Stimulated activated CD8-positive, alpha-beta memory T cell treated with anti-CD3 and anti-CD28 coated beads, Interleukin-12 subunit alpha, Interleukin-12 subunit beta, amount 100 ng/mL, for 4 hours (primary cell): ENCODE measurements around the gene AEBP2.
"Not testable (repeated sequence)": the region's sequence is repeated elsewhere in the genome, so short reads cannot be mapped to it uniquely, and the experiment has no call there.

Source experiments
- DNase-seq: peaks from one replicate; pipeline ENCODE4 v3.0.0-alpha.2; 2020; ENCODE audit warnings: low read depth

The AEBP2 gene

DNA sequence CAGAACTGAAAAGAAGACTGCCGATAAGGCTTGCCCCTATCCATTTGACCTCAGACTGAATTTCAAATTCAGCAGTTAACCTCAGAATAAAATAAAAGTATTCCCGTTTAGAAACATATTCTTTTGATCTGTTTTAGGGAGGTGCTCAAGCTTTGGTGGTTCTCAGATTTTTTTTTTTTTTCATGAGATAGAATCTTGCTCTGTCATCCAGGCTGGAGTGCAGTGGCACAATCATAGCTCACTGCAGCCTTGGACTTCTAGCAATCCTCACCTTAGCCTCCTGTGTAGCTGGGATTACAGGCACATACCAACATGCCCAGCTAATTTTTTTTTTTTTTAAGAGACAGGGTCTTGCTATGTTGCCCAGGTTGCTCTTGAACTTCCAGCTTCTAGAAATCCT is 15.5 kb downstream of the AEBP2 start:
- DNase-seq = no peak

DNA sequence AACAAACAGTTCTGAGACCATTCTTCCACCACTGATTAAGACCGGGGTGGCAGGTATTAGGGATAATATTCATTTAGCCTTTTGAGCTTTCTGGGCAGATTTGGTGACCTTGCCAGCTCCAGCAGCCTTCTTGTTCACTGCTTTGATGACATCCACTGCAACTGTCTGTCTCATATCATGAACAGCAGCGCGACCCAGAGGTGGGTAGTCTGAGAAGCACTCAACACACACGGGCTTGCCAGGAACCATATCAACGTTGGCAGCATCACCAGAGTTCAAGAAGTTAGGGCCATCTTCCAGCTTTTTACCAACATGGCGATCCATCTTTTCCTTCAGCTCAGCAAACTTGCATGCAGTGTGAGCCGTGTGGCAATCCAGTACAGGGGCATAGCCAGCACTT is 16.9 kb downstream of the AEBP2 start:
- DNase-seq = no peak

DNA sequence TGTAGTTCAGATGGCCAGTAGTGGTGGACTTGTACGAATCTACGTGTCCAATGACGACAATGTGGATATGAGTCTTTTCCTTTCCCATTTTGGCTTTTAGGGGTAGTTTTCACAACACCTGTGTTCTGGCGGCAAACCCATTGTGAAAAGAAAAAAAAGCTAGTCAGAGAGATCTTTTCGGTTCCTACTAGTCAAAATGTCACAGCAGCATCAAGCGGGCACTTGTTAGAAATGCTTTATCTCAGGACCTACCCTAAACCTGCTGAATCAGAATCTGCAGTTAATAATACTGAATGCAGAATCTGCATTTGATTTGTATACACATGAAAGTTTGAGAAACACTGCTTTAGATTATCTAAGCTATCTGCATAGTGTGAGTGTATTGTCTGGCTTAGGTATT is 18.3 kb downstream of the AEBP2 start:
- DNase-seq = no peak

DNA sequence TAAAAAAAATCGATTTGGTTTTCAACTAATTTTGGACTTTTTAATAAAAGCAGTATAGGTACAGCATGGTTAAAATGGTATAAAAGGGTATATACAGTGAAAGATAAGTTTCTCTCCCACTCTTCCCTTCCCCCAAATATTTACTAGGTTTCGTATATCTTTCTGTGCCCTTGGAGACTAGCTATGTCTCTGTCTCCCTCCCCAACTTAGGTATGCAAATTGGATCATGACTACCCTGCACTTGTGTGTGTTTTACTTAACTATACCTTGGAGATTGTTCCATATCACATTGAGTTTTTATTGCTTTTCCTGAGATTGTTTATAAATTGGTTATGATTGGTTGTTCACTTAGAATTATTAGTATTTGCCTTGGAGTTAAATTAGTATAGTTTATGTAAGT is 19.4 kb downstream of the AEBP2 start:
- no peak for DNase-seq

DNA sequence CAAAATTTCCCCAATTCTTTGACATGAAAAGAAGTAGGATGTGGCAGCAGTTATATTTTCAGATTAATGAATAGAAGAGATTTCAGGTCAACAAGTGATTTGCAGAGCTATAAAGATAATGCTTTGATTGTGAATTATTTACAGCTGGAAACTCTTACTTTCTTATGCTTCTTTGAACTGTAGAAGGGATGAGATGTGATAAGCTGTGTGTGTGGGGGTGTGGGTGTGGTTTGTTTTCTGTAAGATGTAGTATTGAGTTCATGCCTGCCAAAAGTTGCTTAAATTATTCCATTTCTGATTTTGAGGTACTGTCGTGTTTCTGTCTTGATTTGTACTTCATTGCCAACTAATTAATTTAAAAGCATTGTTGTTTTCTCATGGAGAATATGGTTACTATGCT is 22.7 kb downstream of the AEBP2 start:
- no peak for DNase-seq

DNA sequence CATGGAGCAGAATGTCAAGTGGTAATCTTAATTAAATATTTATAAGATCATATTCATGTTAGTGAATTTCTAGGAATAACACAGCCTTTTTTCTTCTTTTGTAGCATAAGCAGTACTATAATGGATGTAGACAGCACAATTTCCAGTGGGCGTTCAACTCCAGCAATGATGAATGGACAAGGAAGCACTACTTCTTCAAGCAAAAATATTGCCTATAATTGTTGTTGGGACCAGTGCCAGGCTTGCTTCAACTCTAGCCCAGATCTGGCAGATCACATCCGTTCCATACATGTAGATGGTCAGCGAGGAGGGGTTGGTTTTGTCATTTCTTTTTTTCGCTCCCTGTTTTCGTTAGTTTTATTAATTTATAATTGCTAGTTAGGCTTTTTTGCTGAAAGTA is 23.1 kb downstream of the AEBP2 start:
- no peak for DNase-seq

DNA sequence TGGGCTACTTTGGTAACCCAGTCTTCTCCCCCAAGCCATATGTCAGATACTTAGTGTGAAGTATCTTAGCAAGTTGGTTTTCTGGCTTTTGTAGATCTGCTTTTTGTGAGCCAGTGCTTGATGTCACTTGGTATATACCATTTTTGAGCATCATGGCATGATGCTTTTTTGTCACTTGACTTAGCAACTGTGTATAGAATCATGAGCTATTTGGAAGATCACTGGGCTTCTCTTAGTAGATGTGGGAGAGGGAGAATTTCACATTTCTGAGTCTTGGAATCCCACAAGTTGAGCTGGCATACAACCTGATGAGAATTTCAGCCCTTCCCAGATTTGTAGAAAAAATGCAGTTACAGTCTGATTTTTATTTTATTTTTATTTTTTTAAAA is 24.9 kb downstream of the AEBP2 start:
- DNase-seq = no peak

DNA sequence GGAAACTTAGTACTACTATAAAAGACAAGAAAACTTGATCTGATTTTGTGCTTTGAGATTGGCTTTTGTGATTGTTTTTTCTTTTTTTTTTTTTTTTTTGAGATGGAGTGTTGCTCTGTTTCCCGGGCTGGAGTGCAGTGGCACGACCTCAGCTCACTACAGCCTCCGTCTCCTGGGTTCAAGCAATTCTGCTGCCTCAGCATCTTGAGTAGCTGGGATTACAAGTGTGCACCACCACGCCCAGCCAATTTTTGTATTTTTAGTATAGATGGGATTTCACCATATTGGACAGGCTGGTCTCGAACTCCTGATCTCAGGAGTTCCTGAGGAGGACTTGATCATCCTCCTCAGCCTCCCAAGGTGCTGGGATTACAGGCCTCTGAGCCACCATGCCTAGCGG is 26.4 kb downstream of the AEBP2 start:
- DNase-seq = no peak

DNA sequence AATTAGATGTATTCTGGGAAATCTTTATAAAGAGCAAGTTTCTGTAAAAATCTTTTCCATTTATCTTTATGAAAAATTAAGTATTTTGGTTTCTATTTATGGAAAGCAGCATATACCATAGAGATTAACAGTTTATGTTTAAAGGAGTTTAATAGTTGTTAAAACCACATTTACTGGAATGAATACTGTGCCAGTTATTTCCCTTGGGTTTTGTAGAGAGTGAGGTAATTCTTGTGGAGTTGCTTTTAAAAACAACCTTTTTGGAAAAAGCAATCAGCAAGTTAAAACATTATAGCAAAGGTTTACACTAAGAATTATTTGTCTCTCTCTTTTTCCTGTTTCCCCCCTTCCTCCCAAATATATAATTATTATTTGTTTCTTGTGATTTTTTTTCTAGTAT is 34.9 kb downstream of the AEBP2 start:
- no peak for DNase-seq

DNA sequence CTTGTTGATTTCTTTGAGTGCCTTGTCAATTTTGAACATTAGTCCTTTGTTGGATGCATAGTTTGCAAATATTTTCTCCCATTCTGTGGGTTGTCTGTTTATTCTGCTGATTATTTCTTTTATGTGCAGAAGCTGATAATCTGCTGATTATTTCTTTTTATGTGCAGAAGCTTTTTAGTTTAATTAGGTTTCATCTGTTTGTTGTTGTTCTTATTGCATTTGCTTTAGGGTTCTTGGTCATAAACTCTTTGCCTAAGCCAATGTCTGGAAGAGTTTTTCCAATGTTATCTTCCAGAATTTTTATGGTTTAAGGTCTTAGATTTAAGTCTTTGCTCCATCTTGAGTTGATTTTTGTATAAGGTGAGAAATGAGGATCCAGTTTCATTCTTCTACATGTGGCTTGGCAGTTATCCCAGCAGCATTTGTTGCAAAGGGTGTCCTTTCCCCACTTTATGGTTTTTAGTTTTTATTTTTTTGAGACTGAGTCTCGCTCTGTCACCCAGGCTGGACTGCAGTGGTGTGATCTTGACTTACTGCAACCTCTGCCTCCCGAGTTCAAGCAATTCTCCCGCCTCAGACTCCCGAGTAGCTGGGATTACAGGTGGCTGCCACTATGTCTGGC is 36.7 kb downstream of the AEBP2 start:
- not testable (repeated sequence) for DNase-seq

DNA sequence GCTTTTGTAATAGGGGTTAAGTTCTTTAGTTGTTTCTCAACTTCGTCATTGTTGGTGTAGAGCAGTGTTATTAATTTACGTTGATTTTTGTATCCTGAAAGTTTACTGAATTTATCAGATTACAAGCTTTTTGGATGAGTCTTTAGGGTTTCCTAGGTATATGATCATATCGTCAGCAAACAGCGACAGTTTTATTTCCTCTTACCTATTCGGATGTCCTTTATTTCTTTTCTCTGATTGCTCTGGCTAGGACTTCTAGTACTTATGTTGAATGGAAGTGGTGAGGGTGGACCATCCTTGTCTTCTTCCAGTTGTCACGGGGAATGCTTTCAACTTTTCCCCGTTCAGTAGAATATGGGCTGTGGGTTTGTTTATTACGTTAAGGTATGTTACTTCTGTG is 37.8 kb downstream of the AEBP2 start:
- no peak for DNase-seq

DNA sequence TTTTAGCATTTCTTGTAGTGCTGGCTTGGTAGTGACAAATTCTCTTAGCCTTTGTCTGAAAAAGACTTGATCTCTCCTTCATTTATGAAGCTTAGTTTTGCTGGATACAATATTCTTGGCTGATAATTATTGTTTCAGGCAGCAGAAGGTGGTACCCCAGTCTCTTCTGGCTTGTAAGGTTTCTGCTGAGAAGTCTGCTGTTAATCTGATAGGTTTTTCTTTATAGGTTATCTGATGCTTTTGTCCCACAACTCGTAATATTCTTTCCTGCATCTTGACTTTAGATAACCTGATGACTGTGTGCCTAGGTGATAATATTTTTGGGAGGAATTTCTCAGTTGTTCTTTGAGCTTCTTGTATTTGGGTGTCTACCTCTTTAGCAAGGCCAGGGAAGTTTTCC is 41.2 kb downstream of the AEBP2 start:
- DNase-seq = no peak

DNA sequence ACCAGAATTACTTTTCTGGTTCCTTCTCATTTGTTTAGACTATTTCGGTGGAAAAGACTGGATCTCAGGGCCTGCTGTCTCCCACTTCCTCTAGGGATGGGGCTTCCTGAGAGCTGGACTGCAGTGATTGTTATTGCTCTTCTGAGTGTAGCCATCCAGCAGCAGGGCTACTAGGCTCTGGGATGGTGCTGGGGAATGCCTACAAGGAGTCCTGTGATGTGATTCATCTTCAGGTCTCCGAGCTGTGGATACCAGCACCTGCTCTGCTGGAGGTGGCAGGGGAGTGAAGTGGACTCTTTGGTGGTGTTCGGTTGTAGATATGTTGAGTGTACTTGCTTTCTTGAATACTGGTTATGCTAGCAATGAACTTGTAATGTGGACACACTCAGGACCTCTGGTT is 42.7 kb downstream of the AEBP2 start:
- no peak for DNase-seq

DNA sequence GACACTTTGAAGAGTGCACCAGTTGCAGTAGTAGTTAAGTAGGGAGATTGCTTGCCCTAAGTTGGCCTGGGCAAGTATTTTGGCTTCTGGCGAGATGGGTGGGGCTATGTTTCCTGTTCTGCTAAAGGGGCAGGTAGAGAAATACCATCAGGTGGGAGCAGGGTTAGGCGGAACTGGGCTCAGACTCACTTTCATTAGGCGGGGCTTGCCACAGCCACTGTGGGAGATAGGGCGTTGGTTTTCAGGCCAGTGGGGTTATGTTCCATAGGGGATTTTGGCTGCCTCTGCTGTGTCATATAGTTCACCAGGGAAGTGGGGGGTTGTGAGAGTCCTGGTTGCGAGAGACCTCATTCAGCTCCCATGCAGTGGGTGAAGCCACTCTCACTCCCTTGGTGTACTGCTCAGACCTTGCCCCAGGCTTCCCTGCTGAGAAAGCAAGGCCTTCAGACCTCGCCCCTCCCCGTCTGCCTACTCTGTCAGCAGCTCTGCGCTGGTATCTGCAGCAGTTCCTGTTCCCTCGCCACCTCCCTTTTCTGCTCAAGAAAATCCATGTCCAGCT is 43.3 kb downstream of the AEBP2 start:
- peak; percentile 15 for DNase-seq

DNA sequence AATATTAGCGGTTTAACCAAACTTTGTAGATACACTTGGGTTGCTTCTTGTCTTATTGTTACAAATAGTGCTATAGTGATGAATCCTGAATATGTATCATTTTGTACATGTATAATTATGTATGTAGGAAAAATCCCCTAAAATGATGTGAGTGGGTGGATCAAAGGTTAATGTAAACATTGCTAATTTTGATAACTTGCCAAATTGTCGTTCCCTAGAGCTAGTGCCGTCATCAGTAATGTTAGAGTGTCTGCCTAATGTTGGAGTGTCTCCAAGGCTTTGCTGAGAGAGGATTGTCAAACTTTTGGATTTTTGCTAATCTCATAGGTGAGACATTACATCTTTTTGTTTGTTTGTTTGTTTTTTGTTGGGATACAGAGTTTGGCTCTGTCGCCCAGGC is 44.4 kb downstream of the AEBP2 start:
- DNase-seq = no peak

DNA sequence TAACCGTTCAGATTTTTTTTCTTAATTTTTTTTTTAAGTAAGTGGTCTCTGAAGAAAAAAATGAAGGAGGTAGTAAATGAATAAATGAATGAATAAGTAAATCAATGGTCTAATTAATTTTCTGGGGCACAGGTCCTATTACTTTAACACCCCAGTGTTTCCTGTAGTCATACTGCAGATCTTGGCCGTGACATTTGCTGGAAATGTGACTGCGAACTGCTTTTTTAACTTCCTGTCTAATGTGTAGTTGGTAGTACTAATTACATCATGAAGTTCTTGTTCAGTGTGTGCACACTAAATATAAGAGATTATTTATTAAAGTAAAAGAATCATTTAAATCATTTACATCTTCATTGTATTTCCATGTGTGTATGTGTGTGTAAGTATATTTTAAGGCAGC is 45.4 kb downstream of the AEBP2 start:
- no peak for DNase-seq

DNA sequence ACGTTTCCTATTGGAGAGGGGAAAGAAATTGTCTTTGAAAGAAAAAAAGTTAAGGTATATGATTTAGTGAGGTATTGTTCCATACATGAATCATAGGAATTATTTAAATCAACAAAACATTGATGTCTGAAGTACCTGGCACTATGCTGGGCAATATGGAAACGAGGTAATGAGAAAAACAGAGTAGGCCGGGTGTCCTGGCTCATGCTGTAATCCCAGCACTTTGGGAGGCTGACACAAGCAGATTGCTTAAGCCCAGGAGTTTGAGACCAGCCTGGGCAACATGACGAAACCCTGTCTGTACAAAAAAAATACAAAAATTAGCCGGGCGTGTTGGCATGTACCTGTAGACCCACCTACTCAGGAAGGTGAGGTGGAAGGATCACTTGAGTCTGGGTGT is 45.9 kb downstream of the AEBP2 start:
- no peak for DNase-seq

DNA sequence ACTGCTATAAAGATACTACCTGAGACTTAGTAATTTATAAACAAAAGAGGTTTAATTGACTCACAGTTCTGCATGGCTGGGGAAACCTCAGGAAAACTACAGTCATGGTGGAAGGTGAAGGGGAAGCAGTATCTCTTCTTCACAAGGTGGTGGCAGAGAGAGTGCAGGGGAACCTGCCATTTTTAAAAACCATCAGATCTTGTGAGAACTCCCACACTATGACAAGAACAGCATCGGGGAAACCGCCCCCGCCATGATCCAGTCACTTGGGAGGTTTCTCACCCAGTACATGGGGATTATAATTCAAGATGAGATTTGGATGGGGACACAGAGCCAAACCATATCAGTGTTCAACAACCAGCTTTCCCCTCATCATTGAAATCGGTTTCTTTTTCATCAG is 49.9 kb downstream of the AEBP2 start:
- no peak for DNase-seq

DNA sequence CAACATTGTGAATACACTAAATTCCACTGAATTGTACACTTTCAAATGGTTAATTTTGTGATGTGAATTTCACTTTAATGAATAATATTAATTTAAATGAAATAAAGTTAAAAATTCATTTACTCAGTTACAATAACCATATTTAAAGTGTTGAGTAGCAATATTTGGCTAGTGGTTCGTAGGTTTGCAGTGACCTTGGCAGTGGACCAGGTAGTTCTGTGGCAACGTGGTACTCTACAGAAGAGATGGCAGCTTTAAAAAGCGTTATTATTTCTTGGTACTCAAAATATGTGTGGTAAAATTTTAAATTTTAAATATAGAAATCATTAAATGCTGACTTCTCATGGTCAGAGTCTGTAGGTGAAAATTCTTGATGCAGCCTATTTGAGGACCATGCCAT is 51.6 kb downstream of the AEBP2 start:
- no peak for DNase-seq

DNA sequence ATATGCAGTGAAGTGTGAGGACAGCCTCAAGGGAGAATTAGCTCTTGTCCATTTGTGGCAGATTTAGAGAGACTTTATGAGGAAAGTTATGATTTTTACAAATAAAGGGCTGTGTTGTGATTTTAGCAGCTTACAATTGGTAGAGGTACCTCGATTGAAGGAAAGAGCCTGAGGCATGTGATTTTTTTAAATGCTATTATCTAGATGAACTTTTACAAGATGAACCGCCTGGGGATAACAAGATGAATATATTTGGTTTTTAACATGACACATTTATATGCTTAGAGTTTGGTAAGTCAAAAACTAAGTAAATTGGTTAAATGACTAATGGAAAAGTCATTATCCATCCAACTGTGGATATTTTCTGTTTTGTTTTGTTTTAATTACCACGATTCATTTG is 52.6 kb downstream of the AEBP2 start:
- DNase-seq = no peak

DNA sequence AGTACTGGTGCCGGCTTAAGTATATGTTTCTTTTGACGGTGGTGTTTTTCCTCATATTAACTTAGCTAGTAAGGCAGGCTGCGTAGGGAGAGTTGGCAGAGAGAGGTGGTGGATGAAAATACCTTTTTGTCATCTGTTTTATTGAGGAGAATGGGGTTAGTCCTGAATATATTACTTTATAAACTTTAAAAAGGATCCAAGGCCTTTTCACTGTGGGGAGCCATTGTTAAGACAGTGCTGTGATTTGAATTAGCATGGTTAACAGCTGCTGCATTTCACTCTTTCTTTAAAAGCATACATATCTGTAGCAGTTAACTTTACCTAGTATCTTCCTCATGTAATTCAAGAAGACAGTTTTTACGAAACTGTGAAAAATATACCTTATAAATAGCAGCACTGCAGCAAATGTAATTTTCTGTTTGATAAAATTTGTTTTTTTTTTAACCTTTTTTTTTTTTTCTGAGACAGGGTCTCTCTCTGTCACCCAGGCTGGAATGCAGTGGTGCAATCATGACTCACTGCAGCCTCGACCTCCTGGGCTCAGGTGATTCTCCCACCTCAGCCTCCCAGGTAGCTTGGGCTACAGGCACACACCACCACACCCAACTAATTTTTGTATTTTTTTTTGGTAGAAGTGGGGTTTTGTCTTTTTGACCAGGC is 57.1 kb downstream of the AEBP2 start:
- no peak for DNase-seq

DNA sequence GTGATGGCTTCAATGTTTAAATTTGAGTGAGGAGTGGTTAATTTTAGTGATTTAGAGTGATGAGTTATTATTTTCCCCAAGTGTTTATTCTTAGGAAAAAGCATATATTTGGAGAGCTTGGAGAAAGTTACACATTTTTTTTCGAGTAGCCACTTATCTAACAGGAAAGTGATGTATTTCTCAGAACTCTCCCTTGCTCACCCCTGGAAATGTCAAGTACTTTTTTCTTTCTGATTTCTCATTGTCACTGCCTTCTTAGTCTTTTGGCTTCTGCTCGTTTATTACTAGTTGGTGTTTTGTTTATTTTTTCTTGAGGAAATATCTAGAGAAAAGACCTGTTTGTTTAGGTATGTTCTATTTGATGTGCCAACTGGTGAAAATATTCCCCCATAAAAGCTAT is 58.8 kb downstream of the AEBP2 start:
- DNase-seq = no peak

DNA sequence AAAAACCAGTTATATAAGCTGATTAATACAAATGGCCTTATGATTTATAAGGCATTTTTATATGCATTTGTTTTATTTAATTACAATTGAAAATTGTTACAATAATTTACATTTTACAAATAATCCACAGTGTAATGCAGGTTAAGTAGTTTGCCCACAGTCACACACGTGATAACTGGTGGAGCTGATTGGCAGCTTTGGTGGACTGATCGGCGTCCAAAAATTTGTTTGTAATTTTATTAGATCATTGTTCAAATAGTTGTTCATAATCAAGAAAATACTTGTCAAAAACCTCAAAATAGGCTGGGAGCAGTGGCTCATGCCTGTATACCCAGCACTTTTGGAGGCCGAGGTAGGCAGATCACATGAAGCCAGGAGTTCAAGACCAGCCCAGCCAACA is 59.7 kb downstream of the AEBP2 start:
- no peak for DNase-seq

DNA sequence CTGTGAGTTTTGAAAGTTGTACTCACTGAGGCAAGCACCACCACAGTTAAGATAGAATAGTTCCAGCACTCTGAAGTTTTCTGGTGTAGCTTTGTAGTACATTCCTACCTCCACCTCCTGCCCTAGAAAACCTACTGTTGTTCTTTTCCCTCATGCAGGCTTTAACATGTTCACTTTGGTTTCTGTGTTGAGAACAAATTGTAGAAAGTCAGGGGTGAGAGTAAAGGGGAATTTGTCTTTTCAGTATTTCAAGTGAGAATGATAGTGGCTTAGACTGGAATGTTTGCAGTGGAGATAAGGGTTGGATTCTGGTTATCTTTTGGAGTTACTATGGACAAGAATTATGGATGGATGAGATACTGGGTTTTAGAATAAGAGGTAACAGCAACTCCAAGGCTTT is 67.2 kb downstream of the AEBP2 start:
- no peak for DNase-seq
